HG02840 (cell line): Measurements from ENCODE around the gene MLPH.

Experiments used
- ATAC-seq: cut with Tn5 transposase; IDR thresholded peaks from one replicate; pipeline ENCODE4 v1.9.1; 2021; ENCODE audit warnings: mild to moderate bottlenecking, moderate library complexity, moderate number of reproducible peaks; ENCODE audit not compliant: unreplicated experiment, low FRiP score

The MLPH gene

DNA sequence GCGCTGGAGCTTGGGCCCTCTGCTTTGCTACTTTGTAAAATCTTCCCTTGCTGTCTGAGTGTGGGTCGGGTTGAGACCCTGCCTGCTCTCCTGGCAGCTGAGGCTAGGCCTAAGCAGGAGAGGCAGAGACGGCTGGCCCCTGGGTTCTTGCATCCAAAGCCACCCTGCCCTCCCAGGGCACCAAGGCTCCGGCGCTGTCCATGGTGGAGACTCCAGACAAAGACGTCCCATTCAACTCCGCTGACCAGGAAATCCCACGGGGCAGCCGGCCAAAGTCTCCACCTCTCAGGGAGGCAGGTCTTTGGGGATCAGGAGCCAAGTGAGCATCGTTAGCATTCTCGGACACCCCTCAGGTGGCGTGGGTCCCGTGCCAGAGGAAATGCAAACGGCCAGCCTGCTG, 76.8 kb downstream of the MLPH start:
- ATAC-seq = no peak

DNA sequence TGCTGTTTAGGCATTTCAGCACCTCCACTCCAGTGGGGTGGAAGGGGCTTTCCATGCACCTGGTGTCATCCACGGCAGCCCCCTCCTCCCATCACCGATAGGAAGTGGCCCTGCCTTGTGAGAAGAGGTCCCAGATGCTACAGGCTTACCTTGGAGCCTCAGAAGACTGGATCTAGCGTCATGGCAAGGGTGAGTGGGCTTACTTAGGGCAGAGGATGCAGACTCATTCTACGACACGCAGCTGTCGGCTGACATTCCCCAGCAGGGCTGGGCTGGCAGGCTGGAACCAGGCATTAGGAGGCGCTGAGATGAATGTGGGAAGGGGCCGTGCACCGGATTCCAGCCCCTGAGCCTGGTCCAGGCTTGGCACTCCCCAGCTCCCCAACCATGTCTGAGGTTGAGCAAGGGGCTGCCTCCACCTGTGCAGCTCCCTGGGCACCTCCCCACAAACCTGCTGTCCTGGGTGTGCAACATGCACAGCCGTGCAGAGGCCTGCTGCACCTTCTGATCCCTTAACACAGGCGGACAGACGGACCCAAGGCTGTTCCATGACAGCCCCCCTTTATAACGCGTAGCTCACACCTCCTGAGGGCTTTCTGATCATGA, 77.6 kb downstream of the MLPH start:
- no peak for ATAC-seq

DNA sequence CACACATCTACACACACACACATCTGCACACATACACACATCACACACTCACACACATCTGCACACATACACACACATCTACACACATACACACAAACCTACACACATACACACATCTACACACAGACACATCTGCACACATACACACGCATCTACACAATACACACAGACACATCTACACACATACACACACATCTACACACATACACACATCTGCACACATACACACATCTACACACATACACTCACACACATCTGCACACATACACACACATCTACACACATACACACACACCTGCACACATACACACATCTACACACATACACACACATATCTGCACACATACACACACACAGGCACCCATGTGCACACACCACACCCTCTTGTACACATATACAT, 78.9 kb downstream of the MLPH start:
- no peak for ATAC-seq

DNA sequence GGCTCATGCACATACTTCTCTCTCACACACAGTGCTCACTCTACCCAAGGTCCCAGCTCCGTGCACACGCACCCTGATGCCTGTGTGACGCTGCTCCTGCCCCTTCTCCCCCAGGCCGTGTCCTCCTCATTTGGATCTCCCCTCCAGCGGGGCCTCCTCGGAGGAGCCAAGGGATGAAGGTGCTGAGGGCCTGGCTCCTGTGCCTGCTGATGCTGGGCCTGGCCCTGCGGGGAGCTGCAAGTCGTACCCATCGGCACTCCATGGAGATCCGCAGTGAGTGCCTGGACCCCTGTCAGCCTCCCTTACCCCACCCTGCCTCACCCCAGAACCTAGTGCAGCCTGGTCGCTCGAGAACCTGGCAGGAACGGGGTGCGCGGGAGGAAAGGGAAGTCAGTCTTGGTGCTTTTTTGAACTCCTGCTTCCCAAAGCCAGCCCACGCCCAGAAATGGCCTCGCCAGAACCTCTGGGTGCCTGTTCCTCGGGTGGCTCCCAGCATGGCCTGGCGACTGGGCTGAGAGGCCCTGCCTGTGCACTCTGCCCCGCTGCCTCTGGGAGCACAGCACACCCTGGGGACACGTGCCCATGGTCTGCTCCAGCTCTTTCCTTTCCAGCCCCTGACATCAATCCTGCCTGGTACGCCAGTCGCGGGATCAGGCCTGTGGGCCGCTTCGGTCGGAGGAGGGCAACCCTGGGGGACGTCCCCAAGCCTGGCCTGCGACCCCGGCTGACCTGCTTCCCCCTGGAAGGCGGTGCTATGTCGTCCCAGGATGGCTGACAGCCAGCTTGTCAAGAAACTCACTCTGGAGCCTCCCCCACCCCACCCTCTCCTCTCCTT, 79.6 kb downstream of the MLPH start, which contains the start of gene PRLH:
PRLH (plus strand) TSS at position 174 of the 835 bp plus-strand sequence; CDS start at position 174, 0 bp downstream.
- ATAC-seq = no peak

DNA sequence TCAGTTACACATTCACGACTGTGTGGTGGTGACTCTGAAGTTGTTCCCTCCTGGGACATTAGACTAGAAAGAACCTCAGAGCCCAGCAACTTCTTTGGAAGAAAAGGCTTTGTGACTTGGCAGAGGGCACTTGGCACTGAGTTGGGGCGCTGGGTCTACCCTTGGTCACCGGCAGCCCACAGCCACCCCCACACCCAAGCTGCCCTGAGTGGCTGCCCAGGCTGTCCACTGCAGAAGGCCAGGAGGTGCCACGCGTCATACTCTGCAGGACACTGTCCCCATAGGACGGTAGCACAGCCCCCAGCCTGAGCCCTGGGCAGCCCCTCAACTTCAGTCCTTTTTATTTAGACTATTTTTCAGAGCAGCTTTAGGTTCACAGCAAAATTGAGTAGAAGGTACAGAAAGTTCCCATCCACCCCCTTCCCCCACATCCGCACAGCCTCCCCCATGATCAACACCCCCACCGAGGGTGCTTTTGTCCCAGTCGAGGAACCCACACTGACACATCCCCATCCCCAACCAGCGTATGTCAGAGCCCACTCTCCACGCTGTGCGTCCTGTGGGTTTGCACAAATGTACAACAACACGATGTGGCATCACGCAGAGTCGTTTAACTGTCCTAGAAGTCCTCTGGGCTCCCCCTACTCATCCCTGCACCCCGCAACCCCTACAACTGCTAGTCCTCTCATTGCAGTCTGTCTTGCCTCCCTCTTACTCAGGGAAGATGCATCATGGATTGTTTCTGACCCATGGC, 80.4 kb downstream of the MLPH start:
- ATAC-seq = no peak

DNA sequence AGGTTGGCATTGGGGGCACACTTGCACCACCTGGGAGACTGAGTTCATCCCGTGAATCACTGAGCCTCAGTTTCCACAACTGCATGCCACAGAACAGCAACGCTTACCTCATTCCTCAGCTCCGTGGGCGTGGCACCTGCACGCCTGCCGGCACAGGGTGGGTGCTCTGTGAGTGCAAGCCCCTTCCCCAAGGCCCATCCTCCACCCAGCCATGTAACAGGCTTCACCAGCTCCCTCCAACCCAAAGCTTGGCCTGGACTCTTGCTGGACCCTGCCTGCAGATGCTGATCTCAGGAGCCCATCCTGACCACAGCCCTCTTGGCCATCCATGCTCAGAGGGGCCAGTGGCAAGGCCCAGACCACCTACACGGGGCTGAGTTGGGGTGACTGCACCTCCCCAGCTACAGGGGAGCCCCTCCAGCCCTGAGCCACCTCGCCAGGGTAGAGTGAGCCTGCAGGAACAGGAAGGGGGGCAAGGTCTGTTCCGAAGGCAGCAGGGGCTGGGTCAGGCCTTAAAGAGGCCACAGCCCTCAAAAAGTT, 81.1 kb downstream of the MLPH start:
- no peak for ATAC-seq

DNA sequence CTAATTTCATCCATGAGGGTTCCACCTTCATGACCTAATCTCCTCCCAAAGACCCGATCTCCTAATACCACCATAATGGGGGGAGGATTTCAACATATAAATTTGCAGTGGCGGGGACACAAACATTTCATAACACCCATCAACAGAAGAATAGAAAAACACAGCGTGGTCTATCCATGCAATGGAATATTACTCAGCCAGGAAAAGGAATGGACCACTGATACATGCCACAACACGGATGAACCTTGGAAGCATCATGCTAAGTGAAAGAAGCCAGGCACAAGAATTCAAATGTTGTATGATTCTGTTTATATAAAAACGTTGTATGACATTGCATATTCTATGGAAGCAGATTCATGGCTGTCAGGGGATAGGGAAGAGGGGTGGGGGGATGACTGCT, 82.0 kb downstream of the MLPH start:
- no peak for ATAC-seq

DNA sequence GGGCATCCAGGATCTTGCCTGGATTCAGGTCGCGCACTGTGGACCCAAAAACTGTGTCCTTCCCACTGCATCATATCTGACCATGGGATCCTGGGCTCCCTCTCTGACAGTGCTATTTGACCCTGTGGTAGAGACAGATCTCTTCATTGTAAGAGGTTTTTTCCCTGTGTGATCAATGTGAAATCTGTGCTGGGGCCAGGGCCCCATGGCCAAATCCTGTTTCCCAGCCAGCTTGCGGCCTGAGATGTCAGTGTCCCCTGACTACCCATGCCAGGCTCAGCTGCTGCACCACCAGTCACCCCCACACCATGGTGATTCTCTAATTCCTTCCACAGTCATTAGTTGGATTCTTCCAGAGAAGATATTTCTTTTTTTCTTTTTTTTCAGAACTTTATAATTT, 82.8 kb downstream of the MLPH start:
- ATAC-seq = no peak

DNA sequence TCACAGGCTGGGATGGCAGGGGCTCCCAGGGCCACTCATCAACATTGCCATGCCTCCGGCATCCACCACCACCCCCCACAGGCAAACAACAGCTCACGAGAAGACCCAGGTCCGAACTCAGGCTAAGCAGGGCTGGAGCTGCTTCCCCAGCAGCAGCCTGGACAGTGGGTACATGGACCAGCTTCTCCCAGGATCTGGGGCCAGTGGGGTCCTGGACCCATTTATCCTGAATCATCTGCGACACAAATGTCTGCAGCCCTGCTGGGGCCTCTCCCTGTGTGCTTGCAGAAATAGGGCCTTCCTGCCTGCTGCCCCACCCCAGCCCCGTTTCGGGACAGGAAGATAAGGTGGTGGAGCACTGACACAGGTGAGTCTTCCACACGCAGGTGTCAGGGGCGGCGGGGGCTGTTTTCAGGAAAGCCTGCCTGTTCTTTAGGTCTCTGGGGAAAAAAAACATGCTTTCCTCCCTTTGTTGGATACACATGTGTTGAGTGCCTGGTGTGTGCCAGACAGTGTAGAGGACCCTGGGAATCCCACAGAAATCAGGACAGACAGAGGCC, 83.8 kb downstream of the MLPH start:
- ATAC-seq = no peak

DNA sequence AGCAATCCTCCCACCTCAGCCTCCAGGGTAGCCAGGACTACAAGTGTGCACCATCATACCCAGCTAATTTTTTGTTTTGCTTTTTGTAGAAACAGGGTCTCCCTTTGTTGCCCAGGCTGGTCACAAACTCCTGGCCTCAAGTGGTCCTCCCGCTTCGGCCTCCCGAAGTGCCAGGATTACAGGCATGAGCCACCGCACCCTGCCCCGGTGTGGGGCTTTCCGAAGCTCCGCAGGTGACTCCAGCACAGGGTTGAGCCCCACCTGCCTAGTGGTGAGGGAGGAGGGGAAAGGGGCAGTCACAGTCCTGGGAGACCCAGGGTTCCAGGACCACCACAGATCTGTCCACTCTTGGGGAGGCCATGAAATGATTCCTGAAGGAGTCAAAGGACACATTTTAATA, 84.5 kb downstream of the MLPH start:
- ATAC-seq = no peak

DNA sequence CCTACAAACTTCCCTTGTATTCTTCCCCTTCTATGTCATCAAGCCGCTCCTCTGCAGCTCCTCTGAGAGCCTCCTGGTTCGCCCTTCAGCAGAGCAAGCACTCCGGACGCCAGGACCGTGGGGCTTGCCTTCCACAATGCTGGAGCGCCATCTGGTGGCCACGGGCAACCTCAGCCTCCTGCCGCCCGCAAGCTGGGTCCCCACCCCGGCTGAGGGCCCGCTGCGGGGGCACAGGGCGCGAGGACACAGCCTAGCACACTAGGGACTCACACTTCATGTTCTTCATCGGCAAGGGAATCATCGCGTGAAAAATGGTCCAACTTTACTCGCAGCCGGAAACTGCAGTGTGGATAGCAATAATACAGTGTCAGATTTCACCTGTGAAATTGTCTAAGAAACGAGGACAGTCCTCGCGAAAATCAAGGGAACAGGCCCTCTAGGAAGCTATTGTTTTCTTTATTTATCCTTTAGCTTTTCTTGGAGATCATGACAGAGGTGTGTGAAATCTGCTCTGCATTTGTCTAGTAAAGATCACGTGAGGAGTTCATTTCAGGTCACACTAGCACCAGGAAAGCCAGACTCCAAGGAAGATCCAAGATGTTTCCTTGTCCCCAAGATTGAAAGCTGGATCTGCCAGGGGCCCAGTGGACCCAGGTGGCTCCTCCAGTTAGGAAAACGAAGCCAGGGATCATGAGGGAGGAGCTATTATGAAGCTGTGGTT, 85.1 kb downstream of the MLPH start:
- no peak for ATAC-seq

DNA sequence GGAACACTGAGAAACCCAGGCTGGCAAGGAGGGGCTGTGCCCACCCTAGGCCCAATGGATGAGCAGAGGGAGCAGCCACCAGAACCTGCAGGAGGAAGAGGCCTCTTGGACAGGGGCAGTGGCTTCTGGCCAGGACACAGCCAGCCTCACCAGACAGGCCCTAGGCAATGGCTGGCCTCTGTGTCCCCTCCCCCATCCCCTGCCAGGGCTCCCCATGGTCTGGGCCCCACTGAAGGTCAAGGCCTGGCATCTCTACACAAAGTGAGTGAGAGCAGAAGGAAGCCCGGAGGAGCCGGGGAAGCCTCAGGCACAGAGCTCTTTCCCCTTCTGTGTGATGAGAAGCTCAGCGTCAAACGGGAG, 85.7 kb downstream of the MLPH start:
- ATAC-seq = no peak

DNA sequence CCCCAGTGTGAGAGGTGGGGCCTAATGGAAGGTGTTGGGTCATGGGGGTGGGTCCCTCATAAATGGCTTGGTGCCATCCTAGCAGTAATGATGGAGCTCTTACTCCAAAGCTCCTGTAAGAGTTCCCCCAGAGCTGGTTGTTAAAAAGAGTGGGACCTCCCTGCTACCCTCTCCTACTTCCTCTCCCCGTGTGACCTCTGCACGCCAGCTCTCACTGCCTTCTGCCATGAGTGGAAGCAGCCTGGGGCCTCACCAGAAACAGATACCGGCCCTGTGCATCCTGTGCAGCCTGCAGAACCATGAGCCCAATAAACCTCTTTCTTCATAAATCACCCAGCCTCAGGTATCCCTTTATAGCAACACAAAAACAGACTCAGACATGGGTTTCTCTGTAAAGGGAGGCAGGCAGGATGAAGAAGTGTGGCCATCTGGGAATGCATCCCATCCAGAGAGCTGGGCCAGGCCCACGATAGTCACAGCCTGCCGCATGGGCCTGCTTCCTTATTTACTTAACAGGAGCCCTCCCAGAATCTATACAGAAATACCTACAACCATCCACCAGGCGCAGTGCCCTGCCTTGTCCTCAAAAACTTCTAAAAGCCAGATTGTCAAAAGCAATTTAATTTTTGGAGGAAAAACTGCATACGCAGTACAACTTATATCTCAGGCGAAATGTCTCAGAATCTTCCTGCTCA, 86.8 kb downstream of the MLPH start:
- ATAC-seq = no peak

DNA sequence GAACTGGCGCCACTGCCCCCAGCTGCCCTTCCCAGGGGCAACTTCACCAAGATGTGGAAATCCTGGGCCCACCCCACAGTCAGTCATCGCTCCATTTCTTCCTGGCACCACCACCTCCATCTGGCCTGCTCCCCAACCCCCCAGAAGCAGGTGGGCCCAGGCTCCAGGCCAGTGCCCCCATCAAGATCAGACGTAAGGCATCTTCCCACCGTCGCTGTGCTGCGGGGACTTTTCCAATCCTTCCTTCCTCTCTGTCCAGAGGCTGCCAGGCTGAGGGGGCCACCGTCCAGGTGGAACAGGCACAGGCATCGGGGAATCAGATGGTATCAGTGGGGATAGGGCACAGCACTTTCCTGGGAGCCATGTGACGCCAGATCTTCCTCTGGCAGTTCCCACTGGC, 87.4 kb downstream of the MLPH start:
- ATAC-seq = no peak

DNA sequence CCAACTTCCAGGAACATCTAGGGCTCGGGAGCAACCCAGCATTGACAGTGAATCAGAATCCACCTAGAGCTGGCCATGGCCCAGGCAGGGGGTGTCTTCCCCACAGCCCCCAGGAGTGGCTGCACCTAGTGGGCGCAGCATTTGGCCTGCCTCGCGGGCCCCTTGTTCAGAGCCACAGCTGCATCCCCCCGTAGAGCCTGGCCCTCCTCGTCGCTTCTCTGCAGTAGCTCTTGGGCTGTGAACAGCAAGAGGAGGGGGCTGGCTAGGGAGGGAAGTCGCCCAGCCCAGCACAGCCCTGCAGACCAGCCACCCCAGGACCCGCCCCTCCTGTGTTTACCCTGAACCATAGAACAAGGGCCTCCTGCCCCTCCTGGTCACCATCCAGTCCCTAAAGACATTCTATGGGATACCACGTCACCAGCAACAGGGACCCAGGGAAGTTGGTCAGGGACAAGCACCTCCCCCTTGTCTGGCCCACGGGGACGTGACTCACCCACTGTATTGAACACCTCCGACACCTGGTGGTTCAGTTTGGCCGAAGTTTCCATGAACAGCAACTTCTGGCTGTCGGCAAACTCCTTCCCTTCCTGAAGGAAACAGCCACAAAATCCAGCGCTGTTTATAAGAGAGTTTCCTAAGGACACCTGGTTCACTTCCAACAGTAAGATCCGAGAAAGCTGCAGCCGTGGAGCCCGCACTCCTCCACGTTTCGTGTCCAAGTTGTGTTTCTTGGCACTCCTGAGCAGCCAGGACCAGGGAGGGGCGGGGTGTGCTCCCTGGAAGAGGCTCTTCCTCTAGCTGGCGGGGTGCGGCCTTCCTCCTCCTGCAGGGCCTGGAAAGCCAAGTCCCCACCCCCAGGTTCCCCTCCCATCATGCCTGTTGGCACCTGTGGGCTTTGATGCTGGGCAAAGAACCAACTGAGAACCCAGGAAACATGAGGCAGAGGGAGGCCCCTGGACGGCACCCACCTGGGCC, 88.1 kb downstream of the MLPH start:
- ATAC-seq = no peak

DNA sequence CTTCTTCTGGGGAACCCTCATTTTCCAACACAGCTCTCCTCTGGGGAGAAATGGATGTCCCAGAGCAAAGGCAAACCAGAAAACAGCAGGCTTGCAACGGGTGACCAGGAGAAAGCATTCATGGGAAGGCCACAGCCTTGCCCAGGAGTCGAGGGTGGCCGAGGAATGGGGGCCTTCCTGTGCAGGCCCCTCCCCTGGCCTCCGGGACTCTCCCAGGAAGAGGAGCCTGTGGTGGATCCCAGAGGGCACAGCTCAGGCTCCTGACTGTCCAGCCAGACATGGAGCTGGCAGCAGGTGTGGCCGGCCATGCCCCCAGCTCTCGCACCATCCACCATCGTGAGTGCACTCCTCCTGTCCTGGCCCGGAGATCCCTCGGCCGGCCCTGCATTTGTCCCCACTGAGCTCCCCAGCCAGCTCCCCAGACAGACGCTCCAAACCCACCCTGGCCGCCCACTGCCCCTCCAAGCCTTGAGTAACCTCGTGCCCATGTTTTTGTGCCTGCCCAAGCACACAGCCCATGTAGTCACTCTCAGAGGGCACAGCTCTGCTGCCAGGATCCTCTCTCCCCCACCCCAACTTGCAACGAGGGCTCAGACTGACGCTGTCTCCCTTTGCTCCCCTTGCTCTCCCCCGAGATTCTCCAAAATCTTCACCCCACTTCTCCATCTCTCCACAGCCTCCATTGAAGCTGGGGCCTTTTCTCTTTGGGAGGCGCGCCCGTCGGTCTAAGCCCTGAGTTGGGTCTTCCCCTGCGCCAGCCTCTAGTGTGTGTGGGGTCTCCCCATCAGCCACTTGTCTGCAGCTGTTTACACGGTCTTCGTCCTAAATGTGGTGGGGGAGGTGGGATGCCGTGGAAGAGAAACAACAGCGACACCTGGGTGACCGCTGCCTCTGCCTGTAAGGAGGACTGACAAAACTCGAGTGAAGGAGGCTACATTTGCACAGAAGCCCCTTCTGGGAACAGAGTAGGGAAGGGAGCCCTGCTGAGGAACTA, 89.1 kb downstream of the MLPH start:
- no peak for ATAC-seq

DNA sequence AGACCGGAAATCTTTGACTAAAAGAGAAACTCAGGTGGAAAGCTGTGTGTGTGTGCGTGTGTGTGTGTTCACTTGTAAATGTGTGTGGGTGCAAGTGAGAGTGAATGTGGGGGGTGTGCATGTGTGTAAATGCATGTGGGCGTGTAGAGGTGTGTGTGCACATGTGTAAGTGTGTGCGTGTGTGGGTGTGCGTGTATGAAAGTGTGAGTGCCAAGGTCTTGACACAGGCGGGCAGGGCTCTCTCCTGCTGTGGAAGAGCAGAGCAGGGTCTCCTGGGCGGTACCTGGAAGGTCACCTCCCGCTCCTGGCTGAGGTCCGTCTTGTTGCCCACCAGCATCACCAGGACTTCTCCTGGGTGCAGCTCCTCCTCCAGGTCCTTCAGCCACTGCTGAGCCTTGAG, 89.9 kb downstream of the MLPH start:
- no peak for ATAC-seq
